ENCODE data around the gene GRIK4.

GRIK4 gene

DNA sequence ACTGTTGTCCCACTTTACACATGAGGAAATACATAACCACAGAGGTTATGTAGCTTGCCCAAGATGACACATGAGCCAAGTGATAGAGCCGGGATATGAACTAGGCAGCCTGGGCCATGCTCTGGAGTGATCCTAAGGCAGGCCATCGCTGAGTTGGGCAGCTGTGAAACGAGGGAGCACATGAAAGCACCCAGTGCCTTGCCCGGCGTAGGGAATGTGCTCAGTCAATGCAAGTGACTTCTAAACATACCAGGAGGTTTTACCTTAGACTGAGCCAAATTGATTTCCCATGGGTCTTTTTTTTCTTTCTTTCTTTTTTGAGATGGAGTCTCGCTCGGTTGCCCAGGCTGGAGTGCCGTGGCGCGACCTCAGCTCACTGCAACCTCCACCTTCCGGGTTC lies 10.5 kb downstream of the GRIK4 start:
- no peaks in the 10 kb centered on the region for H3K79me2 ChIP-seq (ENCODE audit: insufficient read depth, low read length)
- H3K4me3 ChIP-seq (ENCODE audit: low read depth, low read length, poor library complexity, severe bottlenecking): no peak overlapping the region
- TF ChIP-seq EZH2 (IDR thresholded peaks at IDR 0.05; ENCODE audit: borderline replicate concordance, low read length) (no peak), CTCF (IDR thresholded peaks at IDR 0.05; ENCODE audit: low read length) (no peak)
- H3K4me2 ChIP-seq (ENCODE audit: low read length): no peak overlapping the region
- no peaks in the 10 kb centered on the region for H3K9me3 ChIP-seq (ENCODE audit: low read length)
- H3K27me3 ChIP-seq (ENCODE audit: insufficient read depth, low read length): no peaks in the 10 kb centered on the region
- H3K9me2 ChIP-seq (ENCODE audit: low read depth, low read length): no peaks in the 10 kb centered on the region
- H3K36me3 ChIP-seq (ENCODE audit: insufficient read depth, low read length): no peaks in the 10 kb centered on the region
- no peak overlapping the region for H3K9ac ChIP-seq (ENCODE audit: low read length)
- H2AFZ ChIP-seq (ENCODE audit: low read length): no peak overlapping the region
- H3K27ac ChIP-seq (ENCODE audit: low read depth, low read length, poor library complexity, severe bottlenecking): no peak overlapping the region
- H3K4me1 ChIP-seq (ENCODE audit: insufficient read depth, low read length, severe bottlenecking): no peaks in the 10 kb centered on the region
- no peaks in the 10 kb centered on the region for H3F3A ChIP-seq (ENCODE audit: insufficient read depth, low read length)
- H4K20me1 ChIP-seq (ENCODE audit: insufficient read depth, low read length): no peaks in the 10 kb centered on the region

DNA sequence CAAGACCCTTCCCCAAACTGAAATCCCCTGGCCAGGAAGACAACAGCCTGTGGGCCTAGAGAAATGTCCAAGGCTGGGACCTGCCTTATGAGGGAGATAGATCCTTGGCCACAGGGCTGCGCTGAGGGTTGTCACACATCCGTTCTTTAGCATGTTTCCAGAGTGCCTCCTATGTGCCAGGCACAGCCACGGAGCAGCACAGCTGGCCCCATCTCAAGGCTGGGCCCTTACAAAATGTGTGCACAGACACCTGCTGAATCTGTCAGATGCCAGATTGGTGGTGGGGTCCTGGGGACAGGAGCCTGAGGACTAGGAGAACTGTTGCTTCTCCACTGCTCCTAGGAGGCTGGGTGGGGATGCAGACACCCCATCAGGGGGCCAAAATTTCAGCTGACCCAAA lies 11.2 kb downstream of the GRIK4 start:
- H3K27ac ChIP-seq (ENCODE audit: low read depth, low read length, poor library complexity, severe bottlenecking): no peak overlapping the region
- H3K27me3 ChIP-seq (ENCODE audit: insufficient read depth, low read length): no peaks in the 10 kb centered on the region
- no peaks in the 10 kb centered on the region for H3K79me2 ChIP-seq (ENCODE audit: insufficient read depth, low read length)
- H3K9ac ChIP-seq (ENCODE audit: low read length): no peak overlapping the region
- H4K20me1 ChIP-seq (ENCODE audit: insufficient read depth, low read length): no peaks in the 10 kb centered on the region
- no peak overlapping the region for H3K4me2 ChIP-seq (ENCODE audit: low read length)
- no peak overlapping the region for H2AFZ ChIP-seq (ENCODE audit: low read length)
- no peak overlapping the region for H3K4me3 ChIP-seq (ENCODE audit: low read depth, low read length, poor library complexity, severe bottlenecking)
- no peaks in the 10 kb centered on the region for H3K36me3 ChIP-seq (ENCODE audit: insufficient read depth, low read length)
- no peaks in the 10 kb centered on the region for H3K4me1 ChIP-seq (ENCODE audit: insufficient read depth, low read length, severe bottlenecking)
- no peaks in the 10 kb centered on the region for H3K9me2 ChIP-seq (ENCODE audit: low read depth, low read length)
- no peak for TF ChIP-seq CTCF (IDR thresholded peaks at IDR 0.05; ENCODE audit: low read length)
- no peak for TF ChIP-seq EZH2 (IDR thresholded peaks at IDR 0.05; ENCODE audit: borderline replicate concordance, low read length)
- H3K9me3 ChIP-seq (ENCODE audit: low read length): no peaks in the 10 kb centered on the region
- H3F3A ChIP-seq (ENCODE audit: insufficient read depth, low read length): no peaks in the 10 kb centered on the region

GRCh38 chr11:120523196-120523595 lies 11.6 kb downstream of the GRIK4 start:
- Histone ChIP-seq H3K27me3 (ENCODE audit: insufficient read depth, low read length) (no peaks in the 10 kb centered on the region), H3K4me3 (ENCODE audit: low read depth, low read length, poor library complexity, severe bottlenecking) (no peak overlapping the region), H3K9me3 (ENCODE audit: low read length) (no peaks in the 10 kb centered on the region), H2AFZ (ENCODE audit: low read length) (no peak overlapping the region), H4K20me1 (ENCODE audit: insufficient read depth, low read length) (no peaks in the 10 kb centered on the region), H3K4me1 (ENCODE audit: insufficient read depth, low read length, severe bottlenecking) (no peaks in the 10 kb centered on the region), H3K4me2 (ENCODE audit: low read length) (no peak overlapping the region), H3K9me2 (ENCODE audit: low read depth, low read length) (no peaks in the 10 kb centered on the region), H3K36me3 (ENCODE audit: insufficient read depth, low read length) (no peaks in the 10 kb centered on the region), H3K9ac (ENCODE audit: low read length) (no peak overlapping the region), H3K79me2 (ENCODE audit: insufficient read depth, low read length) (no peaks in the 10 kb centered on the region), H3K27ac (ENCODE audit: low read depth, low read length, poor library complexity, severe bottlenecking) (no peak overlapping the region), H3F3A (ENCODE audit: insufficient read depth, low read length) (no peaks in the 10 kb centered on the region)
- TF ChIP-seq CTCF (IDR thresholded peaks at IDR 0.05; ENCODE audit: low read length) (no peak), EZH2 (IDR thresholded peaks at IDR 0.05; ENCODE audit: borderline replicate concordance, low read length) (no peak)

Measured in OCI-LY1 (cell line).